Cardiac muscle cell (in vitro differentiated cells and primary cell): Measurements from ENCODE around the gene PSMD4. TPM values are rescaled to one million over a fixed set of nuclear protein-coding genes. Genes with fewer than 3 reads are reported as not detected.

Source experiments
- DNase-seq, 2 donors: peaks; one replicate each; pipeline versions ENCODE4 v3.0.0 to v3.0.0-alpha.2; 2010 to 2017; ENCODE audit warnings: low read depth in 1 of 2, low spot score in 1 of 2
- H3K27ac ChIP-seq: fragments of 200-600 bp; sonication (generic); 2 replicates; pipeline ENCODE4 v1.5.1; 2016
- H3K27me3 ChIP-seq: fragments of 200-600 bp; sonication (generic); 2 replicates; pipeline ENCODE4 v1.6.0; 2016; ENCODE audit warnings: control low read depth
- H3K36me3 ChIP-seq: fragments of 200-600 bp; sonication (generic); 2 replicates; pipeline ENCODE4 v1.5.1; 2016; ENCODE audit warnings: control low read depth
- H3K4me1 ChIP-seq: fragments of 200-600 bp; sonication (generic); 2 replicates; pipeline ENCODE4 v1.8.1; 2017; ENCODE audit warnings: low read depth, mild to moderate bottlenecking, mixed run types
- H3K4me3 ChIP-seq: fragments of 200-600 bp; sonication (generic); 2 replicates; pipeline ENCODE4 v1.5.1; 2016; ENCODE audit warnings: mild to moderate bottlenecking
- H3K9me3 ChIP-seq: fragments of 200-600 bp; sonication (generic); 2 replicates; pipeline ENCODE4 v1.5.1; 2017; ENCODE audit warnings: low read depth, mild to moderate bottlenecking, control low read depth
- CTCF ChIP-seq: IDR thresholded peaks from 2 replicates; pipeline ENCODE4 v1.5.1; 2012; ENCODE audit warnings: low read depth, mild to moderate bottlenecking, low read length
- polyA plus RNA-seq: library from polyadenylated mRNA; unstranded; fragments of >200 nt; fragmentation: Nextera tagmentation; extraction: Ambion mirVana; gene quantifications from 2 replicates; pipeline ENCODE4 v1.2.1, GENCODE V29; 2016
- total RNA-seq: library from RNA; depleted of rRNA; stranded (reverse); fragments of >200 nt; gene quantifications from 2 replicates; pipeline ENCODE4 v1.2.3, GENCODE V29; 2016

Gene PSMD4
- total and polyA plus RNA-seq, 2 experiments from 2014 or later = 140 to 277 TPM

GRCh38 chr1:151286619-151287340 is 32.2 kb downstream of the PSMD4 start:
- DNase-seq = no peak
- Histone ChIP-seq H3K36me3 (peaks cover 25% of the 10 kb centered on the region), H3K27ac (no peak overlapping the region), H3K4me1 (peaks cover 10% of the 10 kb centered on the region), H3K9me3 (no peaks in the 10 kb centered on the region), H3K4me3 (no peak overlapping the region), H3K27me3 (no peaks in the 10 kb centered on the region)
- TF ChIP-seq CTCF = no peak

- Histone ChIP-seq H3K9me3 (no peaks in the 10 kb centered on the region), H3K4me3 (no peak overlapping the region), H3K36me3 (peaks cover 25% of the 10 kb centered on the region), H3K4me1 (peaks cover 10% of the 10 kb centered on the region), H3K27ac (no peak overlapping the region), H3K27me3 (no peaks in the 10 kb centered on the region)
- no peak for DNase-seq
- no peak for TF ChIP-seq CTCF
Observed at GRCh38 chr1:151287341-151287699, 32.8 kb downstream of the PSMD4 start.

GRCh38 chr1:151287767-151288500 is 33.4 kb downstream of the PSMD4 start:
- Histone ChIP-seq H3K4me1 (peaks cover 10% of the 10 kb centered on the region), H3K36me3 (peaks cover 29% of the 10 kb centered on the region), H3K4me3 (no peak overlapping the region), H3K27ac (no peak overlapping the region), H3K27me3 (no peaks in the 10 kb centered on the region), H3K9me3 (no peaks in the 10 kb centered on the region)
- DNase-seq = no peak
- no peak for TF ChIP-seq CTCF

- no peak for TF ChIP-seq CTCF
Observed at GRCh38 chr1:151288502-151288901, 34.0 kb downstream of the PSMD4 start.

GRCh38 chr1:151289080-151289935 is 34.8 kb downstream of the PSMD4 start:
- no peak overlapping the region for H3K4me3 ChIP-seq
- H3K36me3 ChIP-seq = peaks cover 33% of the 10 kb centered on the region
- H3K27ac ChIP-seq = no peak overlapping the region
- TF ChIP-seq CTCF = no peak
- H3K9me3 ChIP-seq = no peaks in the 10 kb centered on the region
- no peaks in the 10 kb centered on the region for H3K4me1 ChIP-seq
- DNase-seq = no peak
- no peaks in the 10 kb centered on the region for H3K27me3 ChIP-seq

More at GRCh38 chr1:151288502-151288901, 34.0 kb downstream of the PSMD4 start:
- Histone ChIP-seq H3K4me1 (peaks cover 5% of the 10 kb centered on the region), H3K4me3 (no peak overlapping the region), H3K27me3 (no peaks in the 10 kb centered on the region), H3K27ac (no peak overlapping the region), H3K36me3 (peaks cover 29% of the 10 kb centered on the region), H3K9me3 (no peaks in the 10 kb centered on the region)
- DNase-seq = no peak
